ENCODE results near the gene CCDC177.
"Not testable (repeated sequence)": the region's sequence is repeated elsewhere in the genome, so short reads cannot be mapped to it uniquely, and the experiment has no call there.

CCDC177 gene

GRCh38 chr14:69600304-69600891 is 25.7 kb upstream of the CCDC177 start:
- H3K4me1 ChIP-seq (ENCODE audit: control insufficient read depth, insufficient read depth, low read length), result no peaks in the 10 kb centered on the region
- H3K27me3 ChIP-seq (ENCODE audit: control insufficient read depth, insufficient read depth, low read length, poor library complexity, severe bottlenecking), result no peaks in the 10 kb centered on the region
- H3K4me3 ChIP-seq (ENCODE audit: insufficient read depth, low read depth, low read length), result no peak overlapping the region
- no peak overlapping the region for H3K27ac ChIP-seq (ENCODE audit: insufficient read depth, low read depth, low read length, poor library complexity, severe bottlenecking)
- 89 to 90% methylated on average over 3 of the region's 3 CpGs for WGBS, 2 experiments
- H3K36me3 ChIP-seq (ENCODE audit: control insufficient read depth, insufficient read depth, low read length), result no peaks in the 10 kb centered on the region
- H3K9me3 ChIP-seq (ENCODE audit: control insufficient read depth, low read length), result no peaks in the 10 kb centered on the region

DNA sequence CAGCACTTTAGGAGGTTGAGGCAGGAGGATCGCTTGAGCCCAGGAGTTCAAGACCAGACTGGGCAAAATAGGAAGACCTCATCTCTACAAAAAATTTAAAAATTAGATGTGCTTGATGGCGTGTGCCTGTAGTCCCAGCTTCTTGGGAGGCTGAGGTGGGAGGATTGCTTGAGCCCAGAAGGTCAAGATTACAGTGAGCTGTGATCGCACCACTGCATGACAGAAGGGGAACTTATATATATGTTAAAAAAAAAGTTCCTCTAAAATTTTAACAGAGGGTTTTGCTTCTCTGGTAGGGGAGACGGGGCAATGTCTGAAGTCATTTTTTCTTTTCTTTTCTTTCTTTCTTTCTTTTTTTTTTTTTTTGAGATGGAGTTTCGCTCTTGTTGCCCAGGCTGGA is 24.8 kb upstream of the CCDC177 start:
- not testable (repeated sequence) for H3K27me3 ChIP-seq (ENCODE audit: control insufficient read depth, insufficient read depth, low read length, poor library complexity, severe bottlenecking); H3K9me3 ChIP-seq (ENCODE audit: control insufficient read depth, low read length); H3K4me3 ChIP-seq (ENCODE audit: insufficient read depth, low read depth, low read length); H3K4me1 ChIP-seq (ENCODE audit: control insufficient read depth, insufficient read depth, low read length); H3K36me3 ChIP-seq (ENCODE audit: control insufficient read depth, insufficient read depth, low read length); H3K27ac ChIP-seq (ENCODE audit: insufficient read depth, low read depth, low read length, poor library complexity, severe bottlenecking)
- 86 to 92% methylated on average over 4 to 5 of the region's 5 CpGs for WGBS, 2 experiments

DNA sequence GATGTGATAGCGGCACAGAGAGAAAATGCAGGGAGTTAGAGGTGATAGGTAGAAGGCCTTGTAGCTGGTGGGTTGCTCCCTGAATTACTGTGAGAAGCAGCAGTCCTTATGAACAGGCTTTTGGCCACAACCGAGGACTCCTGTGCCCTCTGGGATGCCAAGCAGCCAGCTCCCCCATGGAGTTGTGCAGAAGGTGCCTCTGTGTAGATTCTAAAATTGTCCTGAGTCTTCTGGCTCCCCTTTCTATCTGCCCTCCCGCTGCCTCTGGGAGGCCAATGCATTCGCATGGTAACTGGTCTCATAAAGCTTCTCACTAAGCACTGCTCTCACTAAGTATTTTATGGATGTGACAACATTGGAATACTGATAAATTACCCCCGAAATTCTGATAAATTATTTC is 20.7 kb upstream of the CCDC177 start:
- Histone ChIP-seq H3K36me3 (ENCODE audit: control insufficient read depth, insufficient read depth, low read length) (no peaks in the 10 kb centered on the region), H3K4me1 (ENCODE audit: control insufficient read depth, insufficient read depth, low read length) (peaks cover 12% of the 10 kb centered on the region), H3K9me3 (ENCODE audit: control insufficient read depth, low read length) (no peaks in the 10 kb centered on the region), H3K27ac (ENCODE audit: insufficient read depth, low read depth, low read length, poor library complexity, severe bottlenecking) (no peak overlapping the region), H3K27me3 (ENCODE audit: control insufficient read depth, insufficient read depth, low read length, poor library complexity, severe bottlenecking) (no peaks in the 10 kb centered on the region), H3K4me3 (ENCODE audit: insufficient read depth, low read depth, low read length) (no peak overlapping the region)
- 93 to 94% methylated on average over 4 of the region's 5 CpGs for WGBS, 2 experiments

- no peak overlapping the region for H3K27ac ChIP-seq (ENCODE audit: insufficient read depth, low read depth, low read length, poor library complexity, severe bottlenecking)
- 93 to 95% methylated on average over 6 of the region's 6 CpGs for WGBS, 2 experiments
- peaks cover 12% of the 10 kb centered on the region for H3K4me1 ChIP-seq (ENCODE audit: control insufficient read depth, insufficient read depth, low read length)
- H3K36me3 ChIP-seq (ENCODE audit: control insufficient read depth, insufficient read depth, low read length), result no peaks in the 10 kb centered on the region
- no peaks in the 10 kb centered on the region for H3K9me3 ChIP-seq (ENCODE audit: control insufficient read depth, low read length)
- no peak overlapping the region for H3K4me3 ChIP-seq (ENCODE audit: insufficient read depth, low read depth, low read length)
- no peaks in the 10 kb centered on the region for H3K27me3 ChIP-seq (ENCODE audit: control insufficient read depth, insufficient read depth, low read length, poor library complexity, severe bottlenecking)
Observed at GRCh38 chr14:69594846-69595245, 20.2 kb upstream of the CCDC177 start.

DNA sequence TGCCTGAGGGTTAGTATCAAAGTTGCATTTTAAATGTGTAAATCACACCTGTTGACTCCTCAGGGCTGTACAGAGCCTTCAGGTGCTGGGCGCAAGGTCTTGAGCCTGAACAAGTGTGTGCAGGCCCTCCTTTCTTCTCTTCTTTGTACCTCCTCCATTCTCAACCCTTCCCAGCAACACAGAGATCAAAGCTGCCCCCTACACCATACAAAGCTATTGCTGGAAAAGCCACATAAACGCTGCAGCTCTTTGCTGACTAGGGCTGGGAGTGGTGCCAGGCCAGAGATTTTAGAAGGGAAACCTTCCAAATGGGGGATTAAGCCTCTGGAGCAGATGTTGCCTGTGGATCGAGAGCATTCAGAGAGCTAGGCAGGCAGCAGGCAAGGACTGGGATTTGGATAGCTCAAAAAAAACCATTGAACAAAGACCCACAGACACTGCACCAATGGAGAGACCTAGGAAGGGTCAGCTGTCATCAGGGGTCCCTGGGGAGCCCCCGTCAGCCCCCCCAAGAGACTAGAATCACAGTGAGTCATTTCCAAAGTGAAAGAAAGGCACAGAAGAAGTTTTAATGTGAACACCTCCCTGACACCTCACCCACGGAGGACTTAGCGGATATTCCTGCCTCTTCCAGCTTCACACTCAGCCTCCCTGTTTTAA is 18.5 kb upstream of the CCDC177 start:
- peaks cover 12% of the 10 kb centered on the region for H3K4me1 ChIP-seq (ENCODE audit: control insufficient read depth, insufficient read depth, low read length)
- 55 to 62% methylated on average over 6 of the region's 6 CpGs for WGBS, 2 experiments
- H3K27ac ChIP-seq (ENCODE audit: insufficient read depth, low read depth, low read length, poor library complexity, severe bottlenecking), result peak overlapping the region; percentile 79
- H3K9me3 ChIP-seq (ENCODE audit: control insufficient read depth, low read length), result no peaks in the 10 kb centered on the region
- no peaks in the 10 kb centered on the region for H3K36me3 ChIP-seq (ENCODE audit: control insufficient read depth, insufficient read depth, low read length)
- H3K4me3 ChIP-seq (ENCODE audit: insufficient read depth, low read depth, low read length), result no peak overlapping the region
- no peaks in the 10 kb centered on the region for H3K27me3 ChIP-seq (ENCODE audit: control insufficient read depth, insufficient read depth, low read length, poor library complexity, severe bottlenecking)

DNA sequence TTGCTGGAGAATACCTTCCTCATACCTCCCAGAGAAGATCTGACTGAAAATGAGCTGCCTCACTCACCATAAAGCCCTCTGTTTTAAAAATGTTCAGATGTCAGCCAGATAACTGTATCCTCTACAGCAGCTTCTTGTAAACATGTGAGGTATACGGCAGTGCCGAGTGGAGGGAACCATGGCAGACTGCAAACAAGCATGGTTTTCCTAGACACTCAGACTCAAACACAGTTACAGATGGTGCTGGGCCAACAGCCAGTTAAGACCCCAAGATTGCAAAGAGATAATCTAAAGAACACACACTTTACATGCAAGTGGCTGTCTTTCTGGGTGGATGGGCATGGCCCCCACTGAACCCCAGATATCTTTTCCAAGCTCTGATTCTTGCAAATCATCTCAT is 16.6 kb upstream of the CCDC177 start:
- Histone ChIP-seq H3K4me3 (ENCODE audit: insufficient read depth, low read depth, low read length) (no peak overlapping the region), H3K27me3 (ENCODE audit: control insufficient read depth, insufficient read depth, low read length, poor library complexity, severe bottlenecking) (no peaks in the 10 kb centered on the region), H3K36me3 (ENCODE audit: control insufficient read depth, insufficient read depth, low read length) (no peaks in the 10 kb centered on the region), H3K9me3 (ENCODE audit: control insufficient read depth, low read length) (no peaks in the 10 kb centered on the region), H3K4me1 (ENCODE audit: control insufficient read depth, insufficient read depth, low read length) (peaks cover 12% of the 10 kb centered on the region), H3K27ac (ENCODE audit: insufficient read depth, low read depth, low read length, poor library complexity, severe bottlenecking) (no peak overlapping the region)
- WGBS, 2 experiments, result 92 to 94% methylated on average over 2 of the region's 2 CpGs

DNA sequence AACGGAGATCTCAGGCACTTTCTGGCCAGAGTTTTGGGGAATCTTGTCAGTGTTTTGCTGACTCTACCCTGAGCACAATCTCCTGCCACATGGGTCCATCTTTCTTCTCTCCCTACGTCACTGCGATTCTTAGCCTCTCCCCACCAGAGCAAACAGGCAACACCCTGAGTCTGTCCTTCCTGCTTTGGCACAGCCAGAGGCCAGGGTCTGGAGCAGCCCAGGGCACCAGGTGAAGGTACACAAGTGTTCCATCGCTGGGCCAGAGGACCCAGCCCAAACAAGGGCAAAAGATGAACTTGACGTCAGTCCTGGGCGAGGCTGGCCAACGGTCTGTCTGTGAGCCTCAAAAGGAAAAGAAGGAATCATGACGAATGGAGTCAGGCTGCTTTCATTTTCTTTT is 12.7 kb upstream of the CCDC177 start:
- H3K4me3 ChIP-seq (ENCODE audit: insufficient read depth, low read depth, low read length), result no peak overlapping the region
- H3K27ac ChIP-seq (ENCODE audit: insufficient read depth, low read depth, low read length, poor library complexity, severe bottlenecking), result no peak overlapping the region
- no peaks in the 10 kb centered on the region for H3K36me3 ChIP-seq (ENCODE audit: control insufficient read depth, insufficient read depth, low read length)
- no peaks in the 10 kb centered on the region for H3K4me1 ChIP-seq (ENCODE audit: control insufficient read depth, insufficient read depth, low read length)
- H3K27me3 ChIP-seq (ENCODE audit: control insufficient read depth, insufficient read depth, low read length, poor library complexity, severe bottlenecking), result no peaks in the 10 kb centered on the region
- H3K9me3 ChIP-seq (ENCODE audit: control insufficient read depth, low read length), result no peaks in the 10 kb centered on the region
- 91 to 93% methylated on average over 8 of the region's 8 CpGs for WGBS, 2 experiments

DNA sequence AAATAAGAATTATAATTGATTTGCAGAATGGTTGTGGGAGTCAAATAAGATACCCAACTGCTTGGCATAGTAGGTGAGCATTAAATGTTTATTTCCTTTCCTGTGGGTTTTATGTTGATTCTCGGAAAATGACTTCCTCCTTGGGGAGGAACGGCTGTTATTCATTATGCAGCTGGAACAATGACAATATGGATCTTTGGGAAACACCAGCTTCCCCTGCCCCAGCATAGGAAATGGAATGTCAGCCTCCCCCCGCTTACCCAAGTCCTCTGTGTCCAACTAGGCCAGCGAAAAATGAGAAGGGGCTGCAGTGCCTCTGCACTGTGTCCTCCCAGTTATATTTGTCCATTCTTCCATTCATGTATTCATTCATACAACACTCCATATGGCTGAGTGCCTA is 11.7 kb upstream of the CCDC177 start:
- Histone ChIP-seq H3K27ac (ENCODE audit: insufficient read depth, low read depth, low read length, poor library complexity, severe bottlenecking) (no peak overlapping the region), H3K27me3 (ENCODE audit: control insufficient read depth, insufficient read depth, low read length, poor library complexity, severe bottlenecking) (no peaks in the 10 kb centered on the region), H3K4me3 (ENCODE audit: insufficient read depth, low read depth, low read length) (no peak overlapping the region), H3K9me3 (ENCODE audit: control insufficient read depth, low read length) (no peaks in the 10 kb centered on the region), H3K4me1 (ENCODE audit: control insufficient read depth, insufficient read depth, low read length) (no peaks in the 10 kb centered on the region), H3K36me3 (ENCODE audit: control insufficient read depth, insufficient read depth, low read length) (no peaks in the 10 kb centered on the region)
- 92 to 93% methylated on average over 4 of the region's 4 CpGs for WGBS, 2 experiments

DNA sequence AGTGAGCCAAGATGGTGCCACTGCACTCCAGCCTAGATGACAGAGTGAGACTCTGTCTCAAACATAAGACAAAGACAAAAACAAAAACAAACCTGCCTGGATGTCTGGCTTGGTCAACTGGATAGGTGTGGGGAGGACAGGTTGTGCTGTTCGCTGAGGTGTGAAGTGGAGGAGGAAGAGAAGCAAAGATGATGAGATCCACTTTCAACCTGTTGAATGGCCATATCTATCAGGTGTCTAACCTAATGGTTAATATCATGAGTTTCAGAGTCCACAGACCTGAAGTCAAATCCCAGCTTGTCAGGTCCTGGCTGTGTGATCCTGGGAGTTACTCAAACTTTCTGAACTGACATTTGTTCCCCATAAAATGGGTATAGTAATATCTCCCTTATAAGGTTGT is 9.7 kb upstream of the CCDC177 start:
- Histone ChIP-seq H3K27ac (ENCODE audit: insufficient read depth, low read depth, low read length, poor library complexity, severe bottlenecking) (no peak overlapping the region), H3K36me3 (ENCODE audit: control insufficient read depth, insufficient read depth, low read length) (no peaks in the 10 kb centered on the region), H3K4me1 (ENCODE audit: control insufficient read depth, insufficient read depth, low read length) (peaks cover 3% of the 10 kb centered on the region), H3K27me3 (ENCODE audit: control insufficient read depth, insufficient read depth, low read length, poor library complexity, severe bottlenecking) (no peaks in the 10 kb centered on the region), H3K9me3 (ENCODE audit: control insufficient read depth, low read length) (no peaks in the 10 kb centered on the region), H3K4me3 (ENCODE audit: insufficient read depth, low read depth, low read length) (no peak overlapping the region)
- WGBS, 2 experiments, result 91 to 100% methylated on average over 1 of the region's 1 CpG

GRCh38 chr14:69582829-69583228 is 8.2 kb upstream of the CCDC177 start:
- 89% methylated on average over 4 of the region's 4 CpGs for WGBS, 2 experiments
- H3K9me3 ChIP-seq (ENCODE audit: control insufficient read depth, low read length), result no peaks in the 10 kb centered on the region
- no peak overlapping the region for H3K27ac ChIP-seq (ENCODE audit: insufficient read depth, low read depth, low read length, poor library complexity, severe bottlenecking)
- no peaks in the 10 kb centered on the region for H3K36me3 ChIP-seq (ENCODE audit: control insufficient read depth, insufficient read depth, low read length)
- peaks cover 3% of the 10 kb centered on the region for H3K4me1 ChIP-seq (ENCODE audit: control insufficient read depth, insufficient read depth, low read length)
- H3K27me3 ChIP-seq (ENCODE audit: control insufficient read depth, insufficient read depth, low read length, poor library complexity, severe bottlenecking), result no peaks in the 10 kb centered on the region
- H3K4me3 ChIP-seq (ENCODE audit: insufficient read depth, low read depth, low read length), result no peak overlapping the region

Data from ectodermal cell (in vitro differentiated cells).